Mesothelial cell of epicardium (in vitro differentiated cells): ENCODE data around the gene CLCN4. TPM values are rescaled to one million over a fixed set of nuclear protein-coding genes. Genes with fewer than 3 reads are reported as not detected.

Experiments used
- DNase-seq, 2 experiments: peaks; one replicate each; pipeline ENCODE4 v3.0.0; 2021; ENCODE audit warnings: low spot score in 2 of 2; ENCODE audit not compliant: unreplicated experiment in 2 of 2
- H3K27ac Mint-ChIP-seq: 2 replicates; pipeline ENCODE4 v1.8.0; 2021; ENCODE audit warnings: mixed read lengths
- H3K27me3 Mint-ChIP-seq: 2 replicates; pipeline ENCODE4 v1.8.0; 2021; ENCODE audit warnings: low read depth, mixed read lengths
- H3K36me3 Mint-ChIP-seq: 2 replicates; pipeline ENCODE4 v1.8.0; 2021; ENCODE audit warnings: mixed read lengths
- H3K4me1 Mint-ChIP-seq: 2 replicates; pipeline ENCODE4 v1.8.0; 2021; ENCODE audit warnings: mixed read lengths
- H3K4me3 Mint-ChIP-seq: 2 replicates; pipeline ENCODE4 v1.8.0; 2021; ENCODE audit warnings: mild to moderate bottlenecking, moderate library complexity, mixed read lengths
- H3K9me3 Mint-ChIP-seq: 2 replicates; pipeline ENCODE4 v1.8.0; 2021; ENCODE audit warnings: mixed read lengths
- CTCF ChIP-seq: fragments of 200-600 bp; sonication (generic); IDR thresholded peaks from one replicate; pipeline ENCODE4 v1.5.0; 2021; ENCODE audit warnings: antibody characterized with exemption; ENCODE audit not compliant: unreplicated experiment
- total RNA-seq: library from RNA; stranded (reverse); gene quantifications from 3 replicates; pipeline ENCODE4 v1.2.1, GENCODE V29; 2021

Gene CLCN4
- total RNA-seq, 1 donor from 2014 or later, result 8.6 TPM

DNA sequence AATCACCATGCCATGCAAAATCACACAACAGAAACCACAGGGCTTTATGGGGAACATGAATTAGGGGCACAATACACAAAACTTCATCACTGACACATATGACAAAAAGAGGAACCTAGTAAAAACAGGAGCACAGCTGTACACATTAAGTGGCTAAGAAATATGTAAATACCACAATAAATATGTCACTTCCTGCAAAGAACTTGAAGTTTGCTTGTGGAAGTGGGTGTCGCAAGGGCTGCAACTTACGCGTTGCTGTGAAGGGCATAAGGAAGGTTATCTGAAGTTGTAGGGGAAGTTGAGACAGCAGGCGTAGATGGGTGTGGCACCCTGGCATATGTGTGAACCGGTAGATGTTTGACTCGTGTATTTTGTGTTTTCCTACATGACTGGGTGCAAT, 42.4 kb downstream of the CLCN4 start:
- Mint-ChIP-seq H3K4me3 (no peak overlapping the region), H3K27ac (no peak overlapping the region), H3K4me1 (no peaks in the 10 kb centered on the region), H3K9me3 (peaks cover 18% of the 10 kb centered on the region), H3K27me3 (no peaks in the 10 kb centered on the region), H3K36me3 (peaks cover 5% of the 10 kb centered on the region)
- no peak for TF ChIP-seq CTCF
- no peak for DNase-seq

DNA sequence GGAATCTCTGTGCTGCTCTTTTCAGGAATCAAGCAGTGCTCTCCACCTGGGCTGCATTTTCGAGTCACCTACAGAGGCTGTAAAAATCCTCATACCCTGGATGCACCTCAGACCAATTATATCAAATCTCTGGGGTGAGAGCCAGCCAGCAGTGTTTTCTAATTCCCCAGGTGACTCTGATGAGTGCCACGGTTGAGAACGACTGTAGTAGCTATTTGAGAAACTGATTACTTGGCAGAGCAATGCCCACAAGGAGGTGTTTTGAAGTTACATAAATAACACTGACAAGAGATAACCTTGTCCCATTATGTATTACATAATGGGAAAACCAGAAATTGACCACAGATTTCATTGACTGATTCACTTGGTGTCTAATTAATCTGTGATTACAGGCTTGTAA, 46.8 kb downstream of the CLCN4 start:
- Mint-ChIP-seq H3K27me3 (no peaks in the 10 kb centered on the region), H3K4me3 (no peak overlapping the region), H3K9me3 (peaks cover 21% of the 10 kb centered on the region), H3K36me3 (peaks cover 12% of the 10 kb centered on the region), H3K4me1 (no peaks in the 10 kb centered on the region), H3K27ac (no peak overlapping the region)
- TF ChIP-seq CTCF, result no peak
- no peak for DNase-seq

GRCh38 chrX:10206317-10206716, 49.5 kb downstream of the CLCN4 start:
- Mint-ChIP-seq H3K27me3 (no peaks in the 10 kb centered on the region), H3K27ac (no peak overlapping the region), H3K36me3 (peaks cover 13% of the 10 kb centered on the region), H3K4me3 (no peak overlapping the region), H3K9me3 (peaks cover 28% of the 10 kb centered on the region), H3K4me1 (no peaks in the 10 kb centered on the region)
- TF ChIP-seq CTCF, result no peak
- no peak for DNase-seq

DNA sequence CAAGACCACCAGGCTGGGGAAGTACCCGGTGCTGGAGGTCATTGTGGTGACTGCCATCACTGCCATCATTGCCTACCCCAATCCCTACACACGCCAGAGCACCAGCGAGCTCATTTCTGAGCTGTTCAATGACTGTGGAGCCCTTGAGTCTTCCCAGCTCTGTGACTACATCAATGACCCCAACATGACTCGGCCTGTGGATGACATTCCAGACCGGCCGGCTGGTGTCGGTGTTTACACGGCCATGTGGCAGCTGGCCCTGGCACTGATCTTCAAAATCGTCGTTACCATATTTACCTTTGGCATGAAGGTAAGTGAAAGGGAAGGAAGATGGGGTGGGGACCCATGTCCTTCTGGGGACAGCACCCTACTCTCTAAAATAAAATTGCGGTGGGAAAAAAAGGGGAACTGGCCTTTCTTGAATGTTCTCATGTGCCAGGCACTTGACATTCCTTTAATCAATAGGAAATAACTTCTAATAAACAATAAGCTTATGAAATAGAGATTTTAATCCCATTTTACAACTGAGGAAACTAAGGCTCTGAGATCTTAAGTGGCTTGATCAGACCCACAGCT, 51.6 kb downstream of the CLCN4 start:
- H3K9me3 Mint-ChIP-seq, result peaks cover 30% of the 10 kb centered on the region
- no peak for DNase-seq
- no peaks in the 10 kb centered on the region for H3K4me1 Mint-ChIP-seq
- no peak overlapping the region for H3K4me3 Mint-ChIP-seq
- H3K27me3 Mint-ChIP-seq, result no peaks in the 10 kb centered on the region
- no peak overlapping the region for H3K27ac Mint-ChIP-seq
- TF ChIP-seq CTCF, result no peak
- peaks cover 13% of the 10 kb centered on the region for H3K36me3 Mint-ChIP-seq

GRCh38 chrX:10208953-10209352, 52.2 kb downstream of the CLCN4 start:
- H3K4me3 Mint-ChIP-seq, result no peak overlapping the region

More at GRCh38 chrX:10208953-10209352, 52.2 kb downstream of the CLCN4 start:
- TF ChIP-seq CTCF, result no peak
- Mint-ChIP-seq H3K4me1 (no peaks in the 10 kb centered on the region), H3K27ac (no peak overlapping the region), H3K9me3 (peaks cover 27% of the 10 kb centered on the region), H3K36me3 (peaks cover 13% of the 10 kb centered on the region), H3K27me3 (no peaks in the 10 kb centered on the region)
- no peak for DNase-seq
